Left lung (tissue), 10 donors: ENCODE data around the gene ALDH4A1. TPM values are rescaled to one million over a fixed set of nuclear protein-coding genes. Genes with fewer than 3 reads are reported as not detected.

Experiments used
- ATAC-seq: fragments of 200-7000 bp; cut with Tn5 transposase; one replicate; pipeline ENCODE4 v1.9.1; 2020; ENCODE audit warnings: moderate library complexity
- DNase-seq, 4 donors: peaks; one replicate each; pipeline ENCODE4 v3.0.0-alpha.2; 2013 to 2020
- H3K27ac ChIP-seq, 2 donors: fragments of 200-600 bp; sonication (generic) in 1 of 2; one replicate each; pipeline versions ENCODE4 v1.5.0 to v1.8.0; 2020 to 2021
- H3K27me3 ChIP-seq, 2 donors: fragments of 200-600 bp; sonication (generic) in 1 of 2; one replicate each; pipeline versions ENCODE4 v1.5.0 to v1.8.0; 2020 to 2021
- H3K36me3 ChIP-seq, 2 donors: fragments of 200-600 bp; sonication (generic) in 1 of 2; one replicate each; pipeline versions ENCODE4 v1.5.0 to v1.8.0; 2020 to 2021
- H3K4me1 ChIP-seq, 2 donors: fragments of 200-600 bp; one replicate each; pipeline ENCODE4 v1.8.0; 2021
- H3K4me3 ChIP-seq, 2 donors: fragments of 200-600 bp; sonication (generic) in 1 of 2; one replicate each; pipeline versions ENCODE4 v1.5.0 to v1.8.0; 2020 to 2021; ENCODE audit warnings: mild to moderate bottlenecking in 1 of 2
- H3K9me3 ChIP-seq, 2 donors: fragments of 200-600 bp; sonication (generic) in 1 of 2; one replicate each; pipeline versions ENCODE4 v1.5.0 to v1.8.0; 2020 to 2021
- intact Hi-C, 2 donors: fragments of 100-400 bp; cut with DNase I; formaldehyde crosslinking; loops; one replicate each; pipeline versions ENCODE4 v1.11.2 to v1.14.2; 2022
- polyA plus RNA-seq, 6 donors: library from polyadenylated mRNA; unstranded; fragments of 120-200 nt; gene quantifications; one replicate each; pipeline ENCODE4 v1.2.1, GENCODE V29; 2013; ENCODE audit not compliant: insufficient read length in 6 of 6
- total RNA-seq, 2 donors: library from RNA; stranded (reverse); fragmentation: NEBNext Ultra II Directional; extraction: Animal tissue kit (Norgen Biotek cat#: 25700); gene quantifications; one replicate each; pipeline ENCODE4 v1.2.1, GENCODE V29; 2021
- TF ChIP-seq, protein P1 (sequence below), 2 donors: fragments of 200-600 bp; sonication (generic) in 1 of 2; IDR thresholded peaks; one replicate each; pipeline versions ENCODE4 v1.5.0 to v1.8.0; 2021; ENCODE audit warnings: antibody characterized with exemption in 2 of 2
- donor health status: DM: no; HTN: yes; CAD: no.
- donor health status: DM: no; HTN: no; CAD: no.

ALDH4A1 gene
- total and polyA plus RNA-seq, 8 donors = 11.3 to 21.1 (median 19.4) TPM

- TF ChIP-seq, protein P1, sequence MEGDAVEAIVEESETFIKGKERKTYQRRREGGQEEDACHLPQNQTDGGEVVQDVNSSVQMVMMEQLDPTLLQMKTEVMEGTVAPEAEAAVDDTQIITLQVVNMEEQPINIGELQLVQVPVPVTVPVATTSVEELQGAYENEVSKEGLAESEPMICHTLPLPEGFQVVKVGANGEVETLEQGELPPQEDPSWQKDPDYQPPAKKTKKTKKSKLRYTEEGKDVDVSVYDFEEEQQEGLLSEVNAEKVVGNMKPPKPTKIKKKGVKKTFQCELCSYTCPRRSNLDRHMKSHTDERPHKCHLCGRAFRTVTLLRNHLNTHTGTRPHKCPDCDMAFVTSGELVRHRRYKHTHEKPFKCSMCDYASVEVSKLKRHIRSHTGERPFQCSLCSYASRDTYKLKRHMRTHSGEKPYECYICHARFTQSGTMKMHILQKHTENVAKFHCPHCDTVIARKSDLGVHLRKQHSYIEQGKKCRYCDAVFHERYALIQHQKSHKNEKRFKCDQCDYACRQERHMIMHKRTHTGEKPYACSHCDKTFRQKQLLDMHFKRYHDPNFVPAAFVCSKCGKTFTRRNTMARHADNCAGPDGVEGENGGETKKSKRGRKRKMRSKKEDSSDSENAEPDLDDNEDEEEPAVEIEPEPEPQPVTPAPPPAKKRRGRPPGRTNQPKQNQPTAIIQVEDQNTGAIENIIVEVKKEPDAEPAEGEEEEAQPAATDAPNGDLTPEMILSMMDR (IDR thresholded peaks at IDR 0.05) = no peak
- Histone ChIP-seq H3K36me3 (no peaks in the 10 kb centered on the region), H3K4me1 (peaks cover 18 to 34% of the 10 kb centered on the region in 2 donors), H3K4me3 (no peak overlapping the region), H3K9me3 (no peaks in the 10 kb centered on the region), H3K27ac (no peak overlapping the region), H3K27me3 (no peaks in the 10 kb centered on the region)
- DNase-seq (no peak), ATAC-seq (no peak)
- intact Hi-C loops = no loop called here
Observed at GRCh38 chr1:18936471-18936813, 34.1 kb upstream of the ALDH4A1 start.

GRCh38 chr1:18934205-18935000 is 32.0 kb upstream of the ALDH4A1 start:
- no peak for DNase-seq
- TF ChIP-seq, protein P1 (IDR thresholded peaks at IDR 0.05) = no peak
- H3K4me1 ChIP-seq = peaks cover 10 to 23% of the 10 kb centered on the region in 2 donors

DNA sequence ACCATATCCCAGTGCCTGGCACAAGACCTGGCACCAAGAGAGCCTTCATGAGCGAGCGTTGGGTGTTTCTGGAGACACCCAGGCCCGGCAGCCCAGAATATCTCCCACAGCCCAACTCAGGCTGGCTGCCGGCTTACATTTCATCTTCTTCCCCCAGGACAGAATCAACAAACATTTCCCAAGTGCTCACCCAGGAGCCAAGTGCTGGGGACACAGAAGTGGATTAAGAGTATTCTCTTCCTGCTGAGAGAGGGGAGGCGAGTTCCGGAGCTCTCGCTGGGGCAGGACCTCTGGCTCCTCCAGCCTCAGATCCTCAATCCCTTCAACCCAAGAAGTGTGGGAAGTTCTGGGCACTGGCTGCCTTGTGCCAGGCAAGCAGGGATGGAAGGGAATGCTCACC is 30.5 kb upstream of the ALDH4A1 start:
- no peaks in the 10 kb centered on the region for H3K36me3 ChIP-seq
- H3K9me3 ChIP-seq = no peaks in the 10 kb centered on the region
- H3K4me1 ChIP-seq = peaks cover 14 to 26% of the 10 kb centered on the region in 2 donors
- H3K4me3 ChIP-seq = no peak overlapping the region
- intact Hi-C loops = no loop called here
- TF ChIP-seq, protein P1 (IDR thresholded peaks at IDR 0.05) = no peak
- ATAC-seq (peak; percentile 78), DNase-seq (no peak)
- no peaks in the 10 kb centered on the region for H3K27me3 ChIP-seq
- H3K27ac ChIP-seq = peak overlapping the region; percentile 15 to 67

More at GRCh38 chr1:18934205-18935000, 32.0 kb upstream of the ALDH4A1 start:
- H3K9me3 ChIP-seq = no peaks in the 10 kb centered on the region
- no peak for ATAC-seq
- H3K27me3 ChIP-seq = no peaks in the 10 kb centered on the region
- intact Hi-C loops = no loop called here
- no peak overlapping the region for H3K4me3 ChIP-seq
- H3K36me3 ChIP-seq = no peaks in the 10 kb centered on the region
- no peak overlapping the region for H3K27ac ChIP-seq

DNA sequence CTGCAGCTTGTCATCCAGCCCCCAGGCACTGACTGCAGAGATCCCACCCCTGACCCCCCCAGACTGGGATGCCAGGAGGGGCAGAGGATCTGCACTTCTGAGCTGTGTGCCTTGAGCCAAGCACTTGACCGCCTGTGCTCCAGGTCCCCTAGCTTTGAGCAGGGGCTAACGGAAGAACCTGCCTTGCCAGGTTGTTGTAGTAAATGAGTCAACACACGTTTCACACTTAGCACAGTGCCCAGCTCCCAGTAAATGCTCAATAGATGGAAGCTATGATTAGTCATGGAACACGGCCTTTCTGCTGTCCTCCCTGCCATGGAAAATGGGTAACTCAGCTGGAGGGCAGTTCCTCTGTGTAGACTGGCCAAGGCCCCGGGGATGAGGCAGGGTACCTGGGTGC is 30.0 kb upstream of the ALDH4A1 start:
- H3K36me3 ChIP-seq = no peaks in the 10 kb centered on the region
- intact Hi-C loops = no loop called here
- TF ChIP-seq, protein P1 (IDR thresholded peaks at IDR 0.05) = no peak
- H3K4me1 ChIP-seq = peaks cover 19 to 31% of the 10 kb centered on the region in 2 donors
- H3K4me3 ChIP-seq = no peak overlapping the region
- peak in 2 of 4 donors; percentile 69 to 74 for DNase-seq
- peak overlapping the region; percentile 15 to 67 for H3K27ac ChIP-seq
- no peaks in the 10 kb centered on the region for H3K9me3 ChIP-seq
- H3K27me3 ChIP-seq = no peaks in the 10 kb centered on the region
- ATAC-seq = peak; percentile 88

- TF ChIP-seq, protein P1 (IDR thresholded peaks at IDR 0.05) = no peak
- intact Hi-C loops = no loop called here
- H3K27me3 ChIP-seq = no peaks in the 10 kb centered on the region
- H3K9me3 ChIP-seq = no peaks in the 10 kb centered on the region
- ATAC-seq (no peak), DNase-seq (no peak)
- peak overlapping the region; percentile 18 to 33 for H3K27ac ChIP-seq
- H3K4me3 ChIP-seq = no peak overlapping the region
- no peaks in the 10 kb centered on the region for H3K36me3 ChIP-seq
- H3K4me1 ChIP-seq = peaks cover 25 to 38% of the 10 kb centered on the region in 2 donors
Observed at GRCh38 chr1:18931730-18932129, 29.4 kb upstream of the ALDH4A1 start.
